Activated CD4-positive, alpha-beta T cell treated with anti-CD3 and anti-CD28 coated beads for 24 hours (primary cell): ENCODE results near the gene HSPG2.

Source experiments
- DNase-seq, 2 donors: peaks; one replicate each; pipeline ENCODE4 v3.0.0-alpha.2; 2020; ENCODE audit warnings: low read depth in 2 of 2

HSPG2 gene

DNA sequence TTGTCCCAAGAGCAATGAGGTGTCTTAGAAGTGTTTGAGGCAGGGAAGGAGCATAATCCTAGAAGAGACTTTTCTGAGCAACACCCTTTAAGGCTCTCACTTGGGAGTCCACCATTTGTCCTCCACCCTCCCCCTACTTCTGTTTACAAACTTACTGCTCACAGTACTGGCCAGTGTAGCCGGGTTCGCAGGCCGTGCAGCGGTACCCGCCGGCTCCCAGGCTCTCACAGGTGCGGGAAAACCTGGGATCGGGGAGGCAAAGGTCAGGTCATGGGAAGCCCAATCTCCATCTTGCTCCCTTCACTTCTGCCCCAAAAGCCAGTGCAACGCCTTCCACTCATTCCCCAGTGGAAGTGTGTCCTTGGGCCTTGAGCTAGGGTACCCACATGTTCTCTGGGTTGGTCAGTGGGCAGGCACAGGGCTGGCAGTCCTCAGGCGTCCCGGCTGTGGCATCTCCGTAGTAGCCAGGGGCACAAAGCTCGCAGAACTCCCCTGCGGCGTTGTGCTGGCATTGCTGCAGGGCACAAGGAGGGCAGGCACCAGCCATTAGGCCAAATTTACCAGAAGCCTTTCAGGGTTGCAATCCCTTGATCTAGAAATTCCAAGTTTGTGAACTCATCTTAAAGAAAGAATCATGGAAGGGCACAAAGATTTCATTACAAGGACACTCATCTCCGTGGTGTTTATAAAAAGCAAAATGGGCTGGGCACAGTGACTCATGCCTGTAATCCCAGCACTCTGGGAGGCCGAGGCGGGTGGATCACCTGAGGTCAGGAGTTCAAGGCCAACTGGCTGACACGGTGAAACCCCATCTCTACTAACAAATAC, 75.3 kb downstream of the HSPG2 start:
- DNase-seq = no peak

DNA sequence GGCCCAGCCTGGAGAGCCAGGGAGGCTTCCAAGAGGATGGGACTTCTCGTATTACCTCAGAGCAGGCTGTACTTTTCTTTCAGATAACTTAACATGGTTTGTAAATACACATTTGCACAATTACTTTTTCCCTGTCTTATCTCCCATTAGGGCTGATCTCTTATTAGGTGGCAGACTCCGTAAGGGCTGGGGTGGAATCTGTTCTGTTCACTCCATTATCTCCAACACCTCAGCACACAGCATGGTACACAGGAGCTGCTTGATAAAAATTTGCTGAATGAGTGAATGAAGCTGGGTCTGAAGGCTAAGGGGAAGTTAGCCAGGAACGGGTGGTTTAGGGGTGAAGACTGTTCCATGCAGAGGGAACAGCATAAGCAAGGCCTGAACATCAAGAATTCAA, 76.1 kb downstream of the HSPG2 start:
- DNase-seq = no peak

DNA sequence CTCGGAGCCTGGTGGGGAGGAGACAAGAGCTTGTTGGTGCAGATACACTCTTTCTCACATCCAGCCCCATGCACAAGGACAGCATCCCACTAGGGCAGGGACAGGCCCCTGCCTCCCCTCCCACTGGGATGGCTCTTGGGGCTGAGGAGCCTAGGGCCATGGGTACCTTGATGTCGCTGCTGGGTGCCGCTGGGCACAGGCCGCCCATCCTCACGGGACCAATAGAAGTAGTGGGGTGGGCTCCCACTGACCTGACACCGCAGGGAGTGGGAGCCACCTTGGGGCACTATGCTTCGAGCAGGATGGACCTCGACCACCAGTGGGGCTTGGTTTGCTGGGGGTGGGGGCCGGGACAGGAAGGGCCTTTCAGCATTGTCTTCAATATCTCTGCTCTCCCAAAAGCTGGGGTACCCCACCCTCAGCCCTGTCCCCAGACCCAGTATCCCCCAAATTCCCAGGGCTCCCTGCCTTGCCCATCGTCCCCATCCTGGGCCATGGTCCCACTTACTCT, 77.4 kb downstream of the HSPG2 start:
- no peak for DNase-seq

DNA sequence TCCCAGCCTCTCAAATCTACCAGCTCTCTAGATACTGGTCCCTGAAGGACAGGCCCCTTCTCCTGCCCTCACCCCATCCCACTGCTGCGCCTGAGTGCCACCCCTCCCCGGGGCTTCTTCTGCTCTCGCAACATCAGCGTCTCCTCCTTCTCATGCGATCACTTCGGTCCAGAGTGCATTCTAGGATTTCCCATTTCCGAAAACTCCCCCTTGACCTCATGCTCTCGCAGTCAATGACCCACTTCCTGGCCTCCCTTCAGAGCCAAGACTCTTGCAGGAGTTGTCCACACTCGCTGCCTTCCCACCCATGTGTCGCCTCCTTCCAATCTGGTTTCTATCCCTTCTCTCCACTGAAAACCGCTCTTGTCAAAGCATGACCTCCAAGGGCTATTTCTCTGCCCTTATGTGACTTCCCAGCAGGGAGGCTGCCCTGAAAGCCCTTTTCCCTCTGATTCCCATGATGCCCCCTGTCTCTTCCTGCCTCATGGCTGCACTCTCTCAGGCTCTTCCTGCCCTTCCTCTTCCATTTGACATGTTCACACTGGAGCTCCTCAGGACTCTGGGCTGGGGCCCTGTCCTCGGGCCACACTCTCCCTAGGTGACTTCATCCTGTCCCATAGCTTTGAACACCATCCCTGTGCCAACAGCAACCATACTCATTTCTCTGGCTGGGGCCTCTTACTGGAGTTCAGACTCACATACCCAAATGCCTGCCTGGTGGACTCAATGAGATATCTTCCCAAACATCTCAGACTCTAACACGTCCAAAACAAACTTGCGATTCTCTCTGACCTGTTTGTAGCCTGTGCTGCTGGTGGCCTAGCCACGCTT, 79.1 kb downstream of the HSPG2 start:
- DNase-seq = no peak

DNA sequence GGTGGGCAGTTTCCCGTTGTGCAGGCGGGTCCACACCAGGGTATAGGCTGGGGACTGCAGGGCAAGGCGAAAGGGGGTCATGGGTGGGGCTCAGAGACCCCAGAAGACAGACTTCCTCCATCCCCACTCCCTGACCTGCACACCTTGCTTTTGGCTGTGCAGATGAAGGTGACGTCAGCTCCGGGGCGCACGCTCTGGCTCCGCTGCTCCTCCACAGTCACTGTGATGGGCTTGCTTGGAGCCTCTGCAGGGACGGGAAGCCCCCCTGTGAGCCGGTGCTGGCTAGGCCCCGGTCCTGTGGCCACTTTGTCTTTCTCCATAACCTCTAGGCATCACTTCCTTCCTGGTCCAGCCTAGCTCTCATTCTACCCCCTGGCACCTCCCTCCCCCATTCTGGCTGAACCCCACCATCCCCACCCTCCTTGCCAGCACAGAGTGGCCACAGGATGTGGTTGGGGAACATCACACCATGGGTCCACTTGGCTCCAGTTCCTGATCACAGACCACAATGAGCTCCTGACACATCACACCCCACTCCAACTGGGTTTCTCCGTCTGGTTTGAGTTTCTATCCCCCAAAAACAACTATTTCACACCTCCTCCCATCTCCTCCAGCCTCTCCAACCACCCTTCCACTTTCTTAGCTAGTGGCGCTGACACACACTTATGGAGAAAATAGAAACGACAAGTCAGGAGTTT, 79.8 kb downstream of the HSPG2 start:
- DNase-seq = no peak

DNA sequence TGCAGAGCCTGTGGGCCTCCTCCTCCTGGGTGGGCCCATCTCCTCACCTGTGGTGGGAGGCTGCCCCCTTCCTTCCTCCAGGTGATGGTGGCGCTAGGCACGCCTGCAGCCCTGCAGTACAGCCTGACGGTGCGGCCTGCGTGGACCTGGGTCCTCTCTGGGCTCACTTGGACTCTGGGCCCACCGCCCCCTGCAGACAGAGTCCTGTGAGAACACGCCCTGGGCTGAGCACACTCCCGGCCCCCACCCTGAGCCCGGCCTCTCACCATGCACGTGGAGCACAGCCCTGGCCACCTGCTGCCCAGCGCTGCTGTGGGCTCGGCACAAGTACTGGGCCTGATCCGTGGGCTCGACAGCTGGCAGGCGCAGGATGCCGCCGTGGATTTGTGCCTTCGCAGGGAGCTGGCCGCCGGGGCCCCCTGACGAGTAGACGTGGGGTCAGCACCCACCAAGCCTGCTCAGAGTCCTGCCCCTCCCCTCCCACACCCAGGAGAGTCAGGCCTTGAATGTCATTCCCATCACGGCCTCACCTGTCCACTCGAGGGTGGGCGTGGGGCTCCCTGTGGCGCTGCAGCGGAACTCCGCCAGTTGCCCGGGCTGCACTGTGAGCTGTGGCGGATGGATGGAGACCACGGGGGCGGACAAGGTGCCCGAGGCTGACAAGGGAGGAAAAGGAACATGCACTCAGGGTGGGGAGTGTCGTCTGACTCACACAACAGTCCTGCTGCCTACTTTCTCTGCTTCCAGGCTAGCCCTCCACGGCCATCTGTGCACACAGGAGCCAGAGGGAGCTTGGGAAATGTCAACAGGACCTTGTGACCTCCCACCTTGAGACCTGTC, 81.6 kb downstream of the HSPG2 start:
- no peak for DNase-seq

DNA sequence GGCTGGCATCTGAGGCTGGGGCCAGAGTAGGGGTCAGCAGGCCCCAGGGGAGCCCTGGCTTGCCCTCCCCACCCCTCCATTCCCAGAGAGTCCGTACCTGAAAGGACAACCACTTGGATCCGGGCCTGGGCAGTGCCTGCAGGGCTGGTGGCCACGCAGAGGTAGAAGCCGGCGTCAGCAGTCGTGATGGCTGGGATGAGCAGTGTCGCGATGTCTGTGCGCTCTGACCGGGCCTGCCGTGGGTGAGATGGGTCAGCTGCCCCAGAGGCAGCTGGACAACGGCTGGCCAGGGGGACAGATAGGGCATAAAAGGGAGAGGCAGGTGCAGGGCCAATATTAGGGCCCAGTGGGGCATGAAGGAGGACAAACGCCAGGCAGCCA, 82.4 kb downstream of the HSPG2 start:
- no peak for DNase-seq

DNA sequence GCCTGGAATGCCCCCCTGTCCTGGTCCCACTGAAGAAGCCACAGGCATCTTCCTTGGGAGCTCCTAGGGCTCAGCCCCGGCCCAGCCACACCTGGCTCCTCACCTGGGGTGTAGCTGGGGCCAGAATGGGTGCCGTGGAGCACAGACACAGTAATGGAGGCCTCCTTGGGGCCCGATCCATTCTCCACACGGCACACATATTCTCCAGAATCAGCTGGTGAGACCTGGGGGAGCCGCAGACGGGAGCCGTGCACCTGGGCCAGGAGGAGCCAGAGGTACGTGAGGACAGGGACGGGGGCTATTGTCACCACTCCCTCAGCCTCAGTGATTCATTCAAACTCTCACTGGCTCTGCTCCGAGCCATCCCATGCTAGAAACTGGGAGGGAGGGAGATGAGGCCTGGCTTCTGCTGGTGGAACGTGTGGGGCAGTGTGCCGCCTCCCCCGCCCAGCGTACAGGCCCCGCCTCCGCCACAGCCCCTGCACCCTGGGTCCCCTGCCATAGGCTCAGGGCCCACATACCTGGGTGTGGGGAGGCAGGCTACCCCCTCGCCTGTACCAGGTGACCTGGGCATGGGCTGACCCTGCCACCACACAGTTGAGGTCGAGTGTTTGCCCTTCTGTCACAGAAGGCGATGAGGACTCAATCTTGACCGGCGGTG, 82.9 kb downstream of the HSPG2 start:
- no peak for DNase-seq

DNA sequence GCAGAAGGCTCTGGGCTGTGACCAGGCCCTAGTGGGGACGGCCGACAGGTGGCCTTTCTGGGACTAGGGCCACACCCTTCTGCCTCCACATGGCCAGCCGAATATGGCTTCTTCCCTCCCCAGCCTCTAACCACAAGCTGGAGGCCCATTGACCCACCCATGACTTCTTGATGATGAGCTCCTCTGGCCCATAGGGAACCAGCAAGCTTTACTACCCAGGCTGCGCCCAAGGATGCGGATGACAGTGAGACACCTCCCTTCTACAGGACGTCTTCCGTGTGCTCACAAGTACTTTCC, 84.0 kb downstream of the HSPG2 start:
- DNase-seq = no peak

DNA sequence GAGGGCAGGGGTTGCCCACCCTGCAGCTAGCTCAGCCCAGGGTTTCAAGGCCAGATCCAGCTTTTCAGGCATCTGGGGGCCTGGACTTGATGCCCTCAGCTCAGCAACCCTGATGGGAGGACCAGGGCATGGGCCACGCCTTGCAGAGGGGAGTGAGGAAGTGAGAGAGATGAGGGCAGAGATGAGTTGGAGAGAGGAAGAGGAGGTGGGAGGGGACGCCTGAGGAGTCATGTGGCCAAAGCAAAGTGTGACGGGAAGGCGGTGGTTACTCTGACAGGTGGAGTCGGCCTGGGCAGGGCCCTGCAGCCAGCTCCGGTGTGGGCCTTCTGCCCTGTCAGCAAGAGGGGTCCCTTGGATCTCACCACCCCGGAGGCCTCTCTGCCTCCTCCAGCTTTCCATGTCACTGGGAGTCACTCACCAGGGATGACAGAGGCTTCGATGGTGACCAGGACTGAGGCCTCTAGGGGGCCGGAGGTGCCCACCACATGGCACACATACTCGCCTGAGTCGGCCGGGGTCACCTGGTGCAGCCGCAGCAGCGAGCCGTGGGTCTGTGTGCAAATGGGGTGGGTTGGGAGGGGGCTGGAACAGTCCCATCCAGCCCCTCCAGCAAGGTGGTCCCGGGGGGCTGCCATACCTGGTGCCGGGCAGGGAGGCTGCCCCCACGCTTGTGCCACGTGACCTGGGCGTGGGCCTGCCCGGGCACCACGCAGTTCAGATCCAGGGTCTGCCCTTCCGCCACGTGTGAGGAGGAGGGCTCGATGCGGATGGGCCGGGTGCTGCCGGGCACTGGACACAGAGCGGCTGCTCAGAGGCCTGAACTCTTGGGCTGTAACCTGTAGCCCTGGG, 84.6 kb downstream of the HSPG2 start:
- DNase-seq = no peak

DNA sequence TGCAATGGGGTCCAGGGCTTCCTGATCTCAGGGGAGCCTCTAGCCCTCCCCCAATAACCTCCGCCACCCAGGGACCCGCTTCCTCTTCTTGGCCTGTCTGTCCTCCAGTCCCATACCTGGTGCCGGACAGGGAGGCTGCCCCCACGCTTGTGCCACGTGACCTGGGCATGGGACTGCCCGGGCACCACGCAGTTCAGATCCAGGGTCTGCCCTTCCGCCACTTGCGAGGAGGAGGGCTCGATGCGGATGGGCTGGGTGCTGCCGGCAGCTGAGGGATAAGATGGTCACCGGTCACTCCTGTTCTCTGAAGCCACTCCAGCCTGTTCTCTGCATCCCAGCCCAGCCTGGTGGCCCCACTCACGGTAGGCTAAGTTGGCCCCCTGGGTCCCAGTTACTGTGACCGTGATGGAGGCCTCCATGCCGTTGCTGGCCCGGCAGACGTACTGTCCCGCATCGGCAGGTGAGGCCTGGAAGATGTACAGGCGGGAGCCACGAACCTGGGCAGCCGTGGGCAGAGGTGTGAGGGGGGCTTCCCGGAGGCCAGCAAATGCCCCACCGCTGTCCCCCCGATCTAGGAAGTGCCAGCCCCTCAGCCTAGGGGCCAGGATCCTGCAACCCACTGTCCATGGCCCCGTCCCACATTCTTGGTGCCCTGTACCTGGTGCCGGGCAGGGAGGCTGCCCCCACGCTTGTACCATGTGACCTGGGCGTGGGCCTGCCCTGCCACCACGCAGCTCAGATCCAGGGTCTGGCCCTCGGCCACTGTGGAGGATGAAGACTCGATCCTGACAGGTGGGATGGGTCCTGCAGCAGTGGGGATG, 85.5 kb downstream of the HSPG2 start:
- DNase-seq = no peak

DNA sequence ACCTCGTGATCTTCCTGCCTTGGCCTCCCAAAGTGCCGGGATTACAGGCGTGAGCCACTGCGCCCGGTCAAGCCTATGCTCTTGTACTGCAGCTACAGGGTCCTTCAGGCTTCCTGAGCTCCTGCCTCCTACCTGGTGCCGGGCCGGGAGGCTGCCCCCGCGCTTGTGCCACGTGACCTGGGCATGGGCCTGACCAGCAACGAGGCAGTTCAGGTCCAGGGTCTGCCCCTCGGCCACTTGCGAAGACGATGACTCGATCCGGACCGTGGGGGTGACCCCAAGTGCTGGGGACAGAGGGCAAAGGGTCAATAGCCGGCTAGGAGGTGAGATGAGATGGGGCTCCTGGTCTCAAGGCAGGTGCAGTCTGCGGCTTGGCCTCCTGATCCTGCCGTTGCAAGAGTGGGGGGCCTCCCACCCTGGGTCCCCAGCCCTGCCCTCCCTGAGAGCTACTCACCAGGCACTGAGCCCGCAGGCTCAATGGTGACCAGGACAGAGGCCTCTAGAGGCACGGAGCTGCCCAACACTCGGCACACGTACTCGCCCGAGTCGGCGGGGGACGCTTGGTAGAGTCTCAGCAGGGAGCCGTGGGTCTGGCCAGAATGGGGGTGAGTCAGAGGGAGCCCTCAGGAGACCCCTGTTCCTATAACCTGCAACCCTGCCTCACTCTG, 87.1 kb downstream of the HSPG2 start:
- no peak for DNase-seq

DNA sequence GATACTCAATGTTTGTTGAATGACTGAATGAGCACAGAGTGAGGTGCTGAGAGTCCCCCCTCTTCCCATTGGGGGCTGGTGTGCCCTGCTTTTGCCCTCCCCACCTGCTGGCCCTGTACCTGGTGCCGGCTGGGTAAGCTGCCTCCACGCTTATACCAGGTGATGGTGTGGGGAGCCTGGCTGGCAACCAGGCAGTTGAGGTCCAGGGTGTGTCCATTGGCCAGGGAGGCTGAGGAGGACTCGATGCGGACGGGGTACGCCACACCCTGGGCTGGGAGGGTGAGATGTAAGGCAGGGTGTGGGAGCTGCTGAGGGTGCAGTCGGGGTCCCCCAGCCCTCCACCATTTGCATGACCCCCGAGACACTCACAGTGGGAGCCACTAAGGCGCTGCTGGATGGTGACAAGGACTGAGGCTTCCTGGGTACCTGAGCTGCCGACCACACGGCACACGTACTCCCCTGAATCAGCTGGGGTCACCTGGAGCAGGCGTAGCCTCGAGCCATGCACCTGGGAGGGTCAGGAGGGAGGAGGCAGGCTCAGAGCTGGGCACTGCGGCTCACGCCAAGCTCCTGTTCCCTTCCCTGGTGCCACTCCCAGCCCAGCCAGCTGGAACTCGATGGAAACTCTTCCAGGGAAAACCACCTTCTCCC, 88.5 kb downstream of the HSPG2 start:
- DNase-seq = no peak

DNA sequence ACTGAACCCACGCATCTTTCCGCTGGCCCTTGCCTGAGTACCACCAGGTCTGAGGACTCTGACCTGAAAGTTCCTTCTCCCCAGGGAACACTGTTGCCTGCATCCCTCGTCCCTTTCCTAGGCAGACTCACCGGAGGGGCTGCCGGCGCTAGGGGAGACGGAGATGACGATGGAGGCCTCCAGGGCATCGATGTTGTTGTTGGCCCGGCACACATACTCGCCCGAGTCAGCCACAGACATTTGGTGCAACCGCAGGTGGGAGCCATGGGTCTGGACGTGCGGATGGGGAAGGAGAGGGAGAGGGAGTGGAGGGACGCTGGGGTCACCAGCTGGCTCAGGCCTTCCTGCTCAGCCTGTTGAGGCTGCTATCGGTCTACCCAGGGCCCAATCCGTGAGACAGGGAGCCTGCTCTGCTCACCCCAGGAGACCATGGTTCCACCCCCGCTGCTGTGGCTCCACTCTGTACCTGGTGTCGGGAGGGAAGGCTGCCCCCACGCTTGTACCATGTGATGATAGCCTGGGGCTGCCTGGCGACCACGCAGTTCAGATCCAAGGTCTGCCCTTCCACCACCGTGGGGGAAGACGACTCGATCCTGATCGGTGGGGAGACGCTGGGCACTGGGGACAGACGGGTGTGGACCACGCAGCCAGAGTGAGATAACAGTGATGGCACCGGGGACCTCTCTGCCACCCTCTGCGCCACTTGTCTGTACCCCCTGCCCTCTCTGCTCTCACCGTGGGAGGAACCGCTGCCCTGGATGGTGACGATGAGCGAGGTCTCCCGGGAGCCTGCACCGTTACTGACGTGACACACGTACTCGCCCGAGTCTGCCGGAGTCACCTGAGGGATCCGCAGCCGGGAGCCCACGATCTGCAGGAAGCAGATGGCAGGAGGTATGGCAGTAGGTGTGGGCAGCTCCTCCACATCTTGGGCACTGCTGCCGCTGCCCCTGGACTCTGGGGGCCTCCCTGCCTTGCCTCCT, 89.6 kb downstream of the HSPG2 start:
- DNase-seq = no peak

DNA sequence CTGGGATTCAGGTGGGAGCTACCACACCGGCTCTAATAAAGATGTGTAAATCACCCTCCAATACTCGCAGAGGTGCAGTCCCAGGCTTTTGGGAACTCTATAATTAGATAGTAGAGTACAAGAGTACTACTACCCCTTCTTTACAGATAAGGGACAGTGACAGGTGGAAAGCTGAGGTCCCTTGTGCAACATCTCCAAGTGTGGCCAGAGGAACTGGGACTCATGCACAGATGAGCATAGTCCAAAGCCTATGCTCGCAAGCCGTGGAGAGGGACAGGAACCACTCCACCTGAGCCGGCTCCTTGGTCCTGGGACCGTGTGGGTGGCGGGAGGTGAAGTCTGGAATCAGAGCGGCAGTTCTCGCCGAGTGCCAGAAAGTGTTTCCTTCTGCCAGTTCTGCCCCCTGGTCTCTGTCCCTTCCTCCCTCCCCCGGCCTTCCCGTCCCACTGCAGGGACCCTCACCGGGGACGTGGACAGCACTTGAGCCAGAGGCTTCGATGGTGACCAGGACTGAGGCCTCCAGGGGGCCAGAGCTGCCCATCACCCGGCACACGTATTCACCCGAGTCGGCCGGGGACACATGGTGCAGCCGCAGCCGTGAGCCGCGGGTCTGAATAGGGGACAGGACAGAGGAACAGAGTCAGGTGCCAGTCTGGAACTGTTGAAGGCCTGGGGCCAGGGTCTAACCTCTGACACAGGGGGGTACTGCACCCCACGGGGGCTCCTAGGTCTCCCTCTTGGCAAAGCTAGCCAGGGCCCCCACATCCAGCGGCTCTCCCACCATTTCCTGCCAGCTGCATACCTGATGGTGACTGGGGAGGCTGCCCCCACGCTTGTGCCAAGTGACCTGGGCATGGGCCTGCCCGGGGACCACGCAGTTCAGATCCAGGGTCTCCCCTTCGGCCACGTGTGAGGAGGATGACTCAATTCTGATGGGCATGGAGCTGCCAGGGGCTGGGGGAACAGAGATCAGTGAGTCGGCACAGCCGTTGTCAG, 91.2 kb downstream of the HSPG2 start:
- DNase-seq = no peak

DNA sequence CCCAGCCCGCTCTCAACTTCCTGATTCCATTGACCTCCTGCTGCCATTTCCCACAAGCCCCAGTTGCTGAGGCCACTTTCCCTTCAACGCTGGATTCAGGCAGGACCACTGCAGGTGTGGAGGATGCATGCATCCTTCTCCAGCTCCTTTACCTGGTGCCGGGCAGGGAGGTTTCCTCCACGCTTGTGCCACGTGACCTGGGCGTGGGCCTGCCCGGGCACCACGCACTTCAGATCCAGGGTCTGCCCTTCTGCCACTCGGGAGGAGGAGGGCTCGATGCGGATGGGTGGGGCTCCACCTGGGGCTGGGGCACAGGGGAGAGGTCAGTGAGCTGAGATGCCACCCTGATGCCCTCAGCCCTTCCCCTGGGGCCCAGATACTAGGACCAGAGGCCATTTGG, 93.1 kb downstream of the HSPG2 start:
- no peak for DNase-seq
